HCEC 1CT (cell line): Measurements from ENCODE around the gene ZNF575.

ENCODE experiments used
- DNase-seq: peaks from one replicate; pipeline ENCODE4 v3.0.0-alpha.2; 2017

The ZNF575 gene

GRCh38 chr19:43532962-43533545 lies at the start of gene ZNF575:
Gene ZNF575 (plus strand): TSS chr19:43533188. CDS start chr19:43534423, 1,235 bp downstream.
- DNase-seq: peak; percentile 84

DNA sequence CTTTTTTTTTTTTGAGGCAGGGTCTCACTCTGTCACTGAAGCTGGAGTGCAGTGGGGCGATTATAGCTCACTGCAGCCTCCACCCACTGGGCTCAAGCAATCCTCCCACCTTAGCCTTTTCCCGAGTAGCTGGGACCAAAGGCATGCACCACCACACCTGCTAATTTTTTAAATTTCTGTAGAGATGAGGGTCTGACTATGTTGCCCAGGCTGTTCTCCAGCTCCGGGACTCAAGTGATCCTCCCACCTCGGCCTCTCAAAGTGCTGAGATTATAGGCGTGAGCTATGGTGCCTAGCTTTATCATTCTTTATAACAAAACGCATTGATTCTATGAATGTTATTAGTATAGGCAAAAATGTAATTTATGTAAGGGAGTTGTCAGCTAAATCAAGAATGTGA lies 49.7 kb upstream of the ZNF575 start:
- no peak for DNase-seq

- no peak for DNase-seq
These were observed 47.0 kb upstream of the ZNF575 start for GRCh38 chr19:43485951-43486350.

DNA sequence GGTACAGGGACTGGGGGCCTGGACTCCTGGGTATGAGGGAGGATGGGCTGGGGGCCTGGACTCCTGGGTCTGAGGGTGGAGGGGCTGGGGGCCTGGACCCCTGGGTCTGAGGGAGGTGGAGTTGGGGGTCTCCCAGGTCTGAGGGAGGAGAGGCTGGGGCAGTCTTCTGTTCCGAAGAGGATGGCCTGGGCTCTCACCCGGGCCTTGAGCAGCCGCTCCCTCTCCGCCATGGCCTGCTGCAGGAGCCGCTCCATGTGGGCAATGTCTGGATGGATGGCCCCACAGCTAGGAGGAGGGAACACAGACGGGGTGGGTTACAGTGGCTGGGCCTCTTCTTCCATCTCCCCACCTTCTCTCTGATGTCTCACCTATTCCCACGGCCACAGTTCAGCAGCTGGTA lies 46.6 kb upstream of the ZNF575 start:
- DNase-seq: no peak

DNA sequence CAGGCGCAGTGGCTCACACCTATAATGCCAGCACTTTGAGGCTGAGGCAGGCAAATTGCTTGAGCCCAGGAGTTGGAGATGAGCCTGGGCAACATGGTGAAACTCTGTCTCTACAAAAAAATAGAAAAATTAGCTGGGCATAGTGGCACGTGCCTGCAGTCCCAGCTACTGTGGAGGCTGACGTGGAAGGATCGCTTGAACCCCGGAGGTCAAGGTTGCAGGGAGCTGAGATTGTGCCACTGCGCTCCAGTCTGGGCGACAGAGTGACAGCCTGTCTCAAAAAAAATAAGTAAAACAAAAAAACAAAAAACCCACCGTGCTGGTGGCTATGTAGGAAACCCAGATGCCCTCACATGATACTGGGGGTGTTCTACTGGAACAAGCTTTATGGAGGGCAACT lies 44.8 kb upstream of the ZNF575 start:
- DNase-seq: no peak

DNA sequence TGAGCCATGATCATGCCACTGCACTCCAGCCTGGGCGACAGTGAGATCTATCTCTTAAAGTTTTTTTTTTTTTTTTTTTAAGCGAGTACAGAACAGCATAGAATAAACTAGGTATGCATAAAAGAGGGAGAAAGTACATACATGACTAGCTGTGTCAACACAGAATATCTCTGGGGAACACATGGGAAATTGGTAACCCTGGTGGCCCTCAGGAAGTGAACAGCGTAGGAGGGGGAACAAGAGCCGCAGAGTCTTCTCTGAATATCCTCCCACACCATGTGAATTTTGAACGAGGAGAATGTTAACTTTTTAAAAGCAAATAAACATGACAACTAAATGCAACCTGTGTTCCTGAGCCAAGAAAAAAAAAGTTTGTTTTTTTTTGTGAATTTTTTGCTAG lies 43.7 kb upstream of the ZNF575 start:
- no peak for DNase-seq

DNA sequence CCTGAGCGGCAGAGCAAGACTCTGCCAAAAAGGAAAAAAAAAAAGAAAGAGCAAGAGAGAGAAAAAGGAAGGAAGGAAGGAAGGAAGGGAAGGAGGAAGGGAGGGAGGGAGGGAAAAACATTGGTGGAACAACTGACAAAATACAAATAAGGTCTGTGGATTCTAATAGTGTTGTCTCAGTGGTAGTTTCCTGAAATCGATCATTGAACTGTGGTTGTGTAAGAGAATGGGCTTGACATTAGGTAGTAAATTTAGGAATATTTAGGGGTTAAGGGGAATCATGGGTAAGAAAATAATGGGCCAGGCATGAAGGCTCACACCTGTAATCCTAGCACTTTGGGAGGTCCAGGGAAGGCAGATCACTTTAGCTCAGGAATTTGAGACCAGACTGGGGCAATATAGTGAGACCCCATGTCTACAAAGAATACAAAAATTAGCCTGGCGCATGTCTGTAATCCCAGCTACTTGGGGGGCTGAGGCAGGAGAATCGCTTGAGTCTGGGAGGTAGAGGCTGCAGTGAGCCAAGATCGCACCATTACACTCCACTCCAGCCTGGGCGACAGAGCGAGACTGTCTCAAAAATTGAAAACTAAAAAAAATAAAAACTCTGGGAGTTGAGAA lies 42.9 kb upstream of the ZNF575 start:
- DNase-seq: no peak

- DNase-seq: no peak
These were observed 42.2 kb upstream of the ZNF575 start for GRCh38 chr19:43490759-43491158.

DNA sequence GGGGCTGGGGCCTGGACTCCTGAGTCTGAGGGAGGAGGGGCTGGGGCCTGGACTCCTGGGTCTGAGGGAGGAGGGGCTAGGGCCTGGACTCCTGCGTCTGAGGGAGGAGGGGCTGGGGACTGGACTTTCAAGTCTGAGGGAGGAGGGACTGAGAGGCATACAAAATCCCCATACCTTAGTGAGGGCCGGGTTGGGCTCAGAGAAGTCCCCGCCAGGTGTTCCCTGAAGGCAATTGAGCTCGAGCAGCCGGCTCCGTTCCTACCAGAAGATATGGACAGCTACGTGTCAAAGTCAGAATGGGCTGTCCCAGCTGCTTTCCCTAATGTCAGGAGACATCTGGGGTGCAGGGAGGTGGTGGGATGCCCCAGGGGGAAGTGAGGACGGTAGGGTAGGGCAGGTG lies 37.9 kb upstream of the ZNF575 start:
- DNase-seq: no peak

- no peak for DNase-seq
These were observed 36.0 kb upstream of the ZNF575 start for GRCh38 chr19:43496960-43497359.

- no peak for DNase-seq
These were observed 34.6 kb upstream of the ZNF575 start for GRCh38 chr19:43498233-43498842.

DNA sequence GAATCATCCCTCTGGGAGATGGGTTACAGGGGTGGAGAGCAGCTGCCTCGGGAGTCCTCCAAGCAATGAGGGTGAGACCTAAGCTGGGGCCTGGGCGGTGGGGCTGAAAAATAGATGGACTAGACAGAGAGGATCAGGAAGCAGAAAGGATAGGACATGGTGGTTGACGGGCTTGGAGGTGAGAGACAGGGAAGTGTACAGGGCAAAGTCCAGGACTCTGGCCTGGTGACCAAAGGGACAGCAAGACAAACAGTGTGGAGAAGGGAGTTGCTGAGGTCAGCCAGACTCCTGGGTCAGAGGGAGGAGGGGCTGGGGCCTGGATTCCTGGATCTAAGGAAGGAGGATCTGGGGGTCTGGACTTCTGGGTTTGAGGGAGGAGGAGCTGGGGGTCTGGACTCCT lies 33.9 kb upstream of the ZNF575 start:
- no peak for DNase-seq

DNA sequence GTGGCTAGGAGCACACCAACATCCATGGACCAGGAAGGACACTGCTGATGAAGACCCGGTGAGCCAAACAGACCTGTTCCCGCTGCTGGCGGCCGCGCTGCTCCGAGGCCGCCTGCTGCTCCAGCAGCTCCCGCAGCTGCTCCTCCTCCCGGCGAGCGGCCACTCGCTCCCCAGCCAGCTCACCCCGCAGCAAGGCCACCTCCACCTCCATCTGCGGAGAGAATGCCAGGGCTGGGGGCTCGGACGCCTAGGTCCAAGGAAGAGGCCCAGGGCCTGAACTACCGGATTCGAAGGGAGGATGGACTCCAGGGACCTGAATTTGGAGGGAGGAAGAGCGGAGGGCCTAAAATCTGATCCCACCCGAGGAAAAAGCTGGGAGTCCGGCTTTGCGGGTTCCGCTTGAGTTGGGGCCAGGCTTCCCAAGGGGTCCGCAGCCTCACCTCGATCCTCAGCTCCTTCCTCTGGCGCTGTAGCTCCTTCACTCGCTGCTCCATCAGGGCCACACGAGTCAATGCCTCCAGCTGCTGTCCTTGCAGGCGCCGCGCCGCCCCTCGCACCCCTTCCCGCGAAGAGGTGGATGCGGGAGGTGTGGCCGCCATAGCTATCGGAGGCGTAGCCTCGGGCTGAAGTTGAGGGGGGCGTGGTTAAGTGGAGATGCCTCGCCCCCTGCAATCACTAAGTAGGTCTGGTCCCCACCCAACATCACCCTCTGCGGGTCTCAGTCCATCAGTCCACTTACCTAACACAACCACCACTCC lies 31.1 kb upstream of the ZNF575 start:
- no peak for DNase-seq

GRCh38 chr19:43502419-43502976 lies 30.5 kb upstream of the ZNF575 start:
- no peak for DNase-seq

GRCh38 chr19:43503501-43504425 lies 29.2 kb upstream of the ZNF575 start:
- peak; percentile 86 for DNase-seq

GRCh38 chr19:43504426-43505185 lies 28.4 kb upstream of the ZNF575 start, which contains the start of gene PHLDB3:
Gene PHLDB3 (minus strand): TSS chr19:43504746. CDS start chr19:43504118, 628 bp downstream.
- DNase-seq: peak; percentile 3

DNA sequence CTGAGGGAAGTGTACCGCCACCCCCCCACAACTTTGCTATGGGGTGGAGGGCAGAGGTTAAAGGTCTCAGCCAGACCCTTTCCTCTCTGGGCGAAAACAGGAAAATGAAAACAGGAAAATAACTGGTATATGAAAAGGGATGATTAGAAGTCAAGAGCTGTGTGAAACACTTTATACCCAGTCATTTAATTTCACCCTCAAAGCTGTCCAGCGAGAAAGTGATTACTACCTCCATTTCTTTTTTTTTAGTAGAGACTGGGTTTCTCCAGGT lies 27.9 kb upstream of the ZNF575 start:
- DNase-seq: no peak

GRCh38 chr19:43505941-43506340 lies 27.0 kb upstream of the ZNF575 start:
- no peak for DNase-seq

DNA sequence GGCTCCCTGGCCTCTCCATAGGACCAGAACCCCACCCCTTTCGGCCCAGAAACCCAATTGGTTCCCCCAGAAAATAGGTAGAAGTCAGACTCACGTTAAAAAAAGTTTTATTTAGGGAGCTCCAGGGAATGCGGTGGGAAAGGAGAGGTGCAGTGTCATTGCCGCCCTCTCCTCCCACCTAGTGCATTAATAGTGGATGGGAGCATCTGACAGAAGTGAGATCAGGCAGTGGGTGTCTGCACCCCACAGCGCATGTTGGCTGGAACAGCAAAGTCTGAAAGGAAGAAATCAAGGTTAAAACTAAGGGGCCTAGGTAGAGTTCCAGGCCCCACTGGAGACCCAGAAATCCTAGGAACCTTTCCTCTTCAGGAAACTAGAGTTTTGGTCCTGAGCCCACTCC lies 26.4 kb upstream of the ZNF575 start:
- DNase-seq: no peak

DNA sequence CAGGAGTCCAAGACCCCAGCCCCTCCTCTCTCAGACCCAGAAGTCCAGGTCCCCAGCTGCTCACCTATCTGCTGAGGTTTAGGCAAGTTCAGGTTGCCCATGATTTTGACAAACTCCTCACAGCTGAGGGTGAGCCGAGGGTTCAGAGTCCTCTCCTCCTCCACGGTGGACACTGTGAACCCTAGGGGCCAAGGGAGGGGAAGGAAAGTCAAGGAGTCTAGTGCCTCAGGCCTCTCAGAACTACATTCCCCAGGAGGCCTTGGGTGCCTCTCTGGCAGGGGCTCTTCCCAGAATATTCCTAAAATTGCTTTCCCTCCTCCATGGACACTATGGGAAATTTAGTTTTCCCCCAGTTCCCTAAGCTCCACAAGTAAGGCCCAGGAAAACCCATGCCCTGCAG lies 25.1 kb upstream of the ZNF575 start:
- no peak for DNase-seq

GRCh38 chr19:43510713-43511112 lies 22.3 kb upstream of the ZNF575 start:
- no peak for DNase-seq

GRCh38 chr19:43511324-43511723 lies 21.7 kb upstream of the ZNF575 start:
- DNase-seq: no peak
